ENCODE measurements around the gene TSPOAP1. TPM values are rescaled to one million over a fixed set of nuclear protein-coding genes. Genes with fewer than 3 reads are reported as not detected.

The TSPOAP1 gene
- total and polyA plus RNA-seq, 3 donors from 2014 or later: 7.2 to 13.0 (median 8.2) TPM

DNA sequence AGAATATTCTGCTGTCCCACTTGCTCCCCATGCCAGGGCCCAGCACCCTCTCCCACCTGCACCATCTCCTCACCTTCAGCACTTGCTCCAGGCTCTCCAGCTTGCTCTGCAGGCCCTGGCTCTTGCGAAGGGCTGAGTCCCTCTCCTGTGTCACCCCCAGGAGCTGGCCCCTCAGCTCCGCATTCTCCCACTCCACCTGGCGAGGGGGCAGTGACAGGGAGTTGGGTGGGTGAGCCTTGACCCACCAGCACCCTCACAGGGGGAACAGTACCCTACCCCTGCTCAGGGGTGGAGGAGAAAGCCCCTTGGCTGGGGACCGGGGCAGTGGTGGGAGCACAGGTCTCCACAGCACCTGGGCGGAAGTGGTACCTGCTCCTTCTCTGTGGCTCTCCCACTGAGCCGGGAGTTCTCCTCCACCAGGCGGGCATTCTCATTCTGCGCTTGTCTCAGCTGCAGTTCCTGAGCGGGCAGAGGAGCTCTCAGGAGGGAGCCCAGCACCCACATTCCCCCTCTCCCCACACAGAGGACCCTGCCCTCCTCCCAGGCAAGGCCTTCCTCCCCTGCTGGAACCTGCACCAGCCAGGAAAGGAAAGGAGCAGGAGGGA is 5.9 kb downstream of the TSPOAP1 start:
- TF ChIP-seq POLR2A (IDR thresholded peaks at IDR 0.05): no peak
- TF ChIP-seq, protein P1, sequence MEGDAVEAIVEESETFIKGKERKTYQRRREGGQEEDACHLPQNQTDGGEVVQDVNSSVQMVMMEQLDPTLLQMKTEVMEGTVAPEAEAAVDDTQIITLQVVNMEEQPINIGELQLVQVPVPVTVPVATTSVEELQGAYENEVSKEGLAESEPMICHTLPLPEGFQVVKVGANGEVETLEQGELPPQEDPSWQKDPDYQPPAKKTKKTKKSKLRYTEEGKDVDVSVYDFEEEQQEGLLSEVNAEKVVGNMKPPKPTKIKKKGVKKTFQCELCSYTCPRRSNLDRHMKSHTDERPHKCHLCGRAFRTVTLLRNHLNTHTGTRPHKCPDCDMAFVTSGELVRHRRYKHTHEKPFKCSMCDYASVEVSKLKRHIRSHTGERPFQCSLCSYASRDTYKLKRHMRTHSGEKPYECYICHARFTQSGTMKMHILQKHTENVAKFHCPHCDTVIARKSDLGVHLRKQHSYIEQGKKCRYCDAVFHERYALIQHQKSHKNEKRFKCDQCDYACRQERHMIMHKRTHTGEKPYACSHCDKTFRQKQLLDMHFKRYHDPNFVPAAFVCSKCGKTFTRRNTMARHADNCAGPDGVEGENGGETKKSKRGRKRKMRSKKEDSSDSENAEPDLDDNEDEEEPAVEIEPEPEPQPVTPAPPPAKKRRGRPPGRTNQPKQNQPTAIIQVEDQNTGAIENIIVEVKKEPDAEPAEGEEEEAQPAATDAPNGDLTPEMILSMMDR (IDR thresholded peaks at IDR 0.05): no peak
- H3K27ac ChIP-seq: no peak overlapping the region
- H3K27me3 ChIP-seq: no peaks in the 10 kb centered on the region
- H3K4me1 ChIP-seq: peaks cover 8% of the 10 kb centered on the region
- H3K4me3 ChIP-seq: no peak overlapping the region
- intact Hi-C loops (cut with DNase I; ENCODE audit: low total_unique reads): no loop called here
- H3K9me3 ChIP-seq: no peaks in the 10 kb centered on the region
- WGBS, 2 donors: 91% methylated on average over 5 to 9 of the region's 9 CpGs
- DNase-seq: no peak
- no peaks in the 10 kb centered on the region for H3K36me3 ChIP-seq (ENCODE audit: low read depth, missing control alignments)

DNA sequence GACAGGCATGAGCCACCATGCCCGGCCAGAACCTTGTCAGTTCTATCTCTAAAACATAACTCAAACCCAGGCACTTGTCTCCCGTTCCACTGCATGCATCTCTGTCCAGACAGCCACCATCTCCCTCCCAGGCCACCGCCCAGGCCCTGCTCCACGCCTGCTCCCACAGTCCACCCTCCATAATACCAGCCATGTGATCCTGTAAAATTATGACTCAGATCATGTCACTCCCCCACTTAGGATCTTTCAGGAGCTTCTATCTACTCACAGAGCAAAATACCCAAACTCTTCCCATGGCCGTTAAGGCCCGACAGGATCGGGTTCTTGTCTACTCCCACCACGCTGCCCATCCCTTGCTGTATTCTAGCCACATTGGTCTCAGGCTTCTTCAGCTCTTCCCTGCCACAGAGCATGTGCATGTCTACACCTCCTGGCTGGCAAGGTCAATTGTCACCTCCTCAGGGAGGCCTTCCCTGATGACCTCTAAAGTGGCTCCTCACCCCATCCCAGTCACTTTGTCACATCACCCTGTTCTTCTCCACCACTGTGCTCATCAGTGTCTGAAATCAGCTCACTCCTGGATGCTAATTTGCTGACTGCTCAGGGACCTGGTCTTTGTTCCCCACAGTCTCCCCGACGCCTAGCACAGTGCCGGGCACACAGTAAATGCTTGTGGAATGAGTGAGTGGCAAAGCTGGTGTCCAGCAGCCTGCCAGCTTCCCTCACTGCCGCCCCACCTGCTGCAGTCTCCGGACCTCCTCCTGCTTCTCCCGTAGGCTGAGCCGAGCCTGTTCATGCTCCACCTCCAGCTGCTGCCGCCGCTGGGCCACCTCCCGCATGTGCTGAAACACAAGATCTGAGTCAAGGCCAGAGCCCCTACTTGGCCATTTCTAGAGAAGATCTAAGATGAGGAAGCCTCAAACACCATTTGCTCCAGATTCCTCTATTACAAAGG is 6.7 kb downstream of the TSPOAP1 start:
- no peak for DNase-seq
- TF ChIP-seq, protein P1 (IDR thresholded peaks at IDR 0.05): no peak
- TF ChIP-seq POLR2A (IDR thresholded peaks at IDR 0.05): no peak
- Histone ChIP-seq H3K9me3 (no peaks in the 10 kb centered on the region), H3K27ac (no peak overlapping the region), H3K4me1 (peaks cover 8% of the 10 kb centered on the region), H3K4me3 (no peak overlapping the region), H3K36me3 (ENCODE audit: low read depth, missing control alignments) (no peaks in the 10 kb centered on the region), H3K27me3 (no peaks in the 10 kb centered on the region)
- WGBS, 2 donors: 86 to 88% methylated on average over 18 of the region's 18 CpGs
- intact Hi-C loops (cut with DNase I; ENCODE audit: low total_unique reads): no loop called here

- no peaks in the 10 kb centered on the region for H3K9me3 ChIP-seq
- WGBS, 2 donors: 91 to 94% methylated on average over 9 of the region's 9 CpGs
- intact Hi-C loops (cut with DNase I; ENCODE audit: low total_unique reads): no loop called here
- H3K4me3 ChIP-seq: no peak overlapping the region
- no peak for TF ChIP-seq POLR2A (IDR thresholded peaks at IDR 0.05)
- TF ChIP-seq, protein P1 (IDR thresholded peaks at IDR 0.05): no peak
- no peak for DNase-seq
- peaks cover 8% of the 10 kb centered on the region for H3K4me1 ChIP-seq
- H3K36me3 ChIP-seq (ENCODE audit: low read depth, missing control alignments): no peaks in the 10 kb centered on the region
- H3K27me3 ChIP-seq: no peaks in the 10 kb centered on the region
- H3K27ac ChIP-seq: no peak overlapping the region
Measured at GRCh38 chr17:58320570-58321323, 7.8 kb downstream of the TSPOAP1 start.

DNA sequence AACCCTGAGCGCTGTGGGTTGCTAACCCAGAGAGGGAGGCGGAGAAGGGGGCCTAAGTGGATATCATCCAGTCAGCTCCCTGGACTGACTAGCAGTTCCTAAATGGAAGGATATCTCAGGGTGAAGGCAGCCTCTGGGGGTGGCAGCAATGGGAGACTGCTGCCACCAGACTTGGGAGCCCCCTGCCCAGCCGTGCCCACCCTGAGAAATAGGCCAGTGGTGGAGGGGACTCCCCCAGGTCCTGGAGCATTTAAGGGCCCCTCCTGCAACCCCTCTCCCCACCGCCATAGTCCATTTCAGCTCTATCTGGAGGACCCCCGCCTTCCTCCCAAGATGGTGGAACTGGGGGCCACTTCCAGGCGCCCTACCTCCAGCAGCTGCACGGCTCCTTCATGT is 8.4 kb downstream of the TSPOAP1 start:
- TF ChIP-seq, protein P1 (IDR thresholded peaks at IDR 0.05): no peak
- TF ChIP-seq POLR2A (IDR thresholded peaks at IDR 0.05): no peak
- 94 to 95% methylated on average over 7 of the region's 7 CpGs for WGBS, 2 donors
- intact Hi-C loops (cut with DNase I; ENCODE audit: low total_unique reads): no loop called here

More for the DNA sequence above, 8.4 kb downstream of the TSPOAP1 start:
- no peak for DNase-seq
- H3K4me3 ChIP-seq: no peak overlapping the region
- no peaks in the 10 kb centered on the region for H3K9me3 ChIP-seq
- H3K27me3 ChIP-seq: no peaks in the 10 kb centered on the region
- no peak overlapping the region for H3K27ac ChIP-seq
- H3K36me3 ChIP-seq (ENCODE audit: low read depth, missing control alignments): no peaks in the 10 kb centered on the region
- peaks cover 6% of the 10 kb centered on the region for H3K4me1 ChIP-seq

All from testis (tissue), 3 donors.